Embryonic facial prominence (tissue), 1 donor: ENCODE data around the gene CHST10.

ENCODE experiments used
- DNase-seq: peaks from one replicate; pipeline ENCODE4 v3.0.0-alpha.2; 2016; ENCODE audit errors: extremely low spot score

The CHST10 gene

GRCh38 chr2:100416397-100416934 is 1.0 kb downstream of the CHST10 start:
- no peak for DNase-seq

- no peak for DNase-seq
Measured at GRCh38 chr2:100413571-100413970, 3.9 kb downstream of the CHST10 start.

- DNase-seq, result no peak
Measured at GRCh38 chr2:100412881-100413321, 4.6 kb downstream of the CHST10 start.

- no peak for DNase-seq
Measured at GRCh38 chr2:100412466-100412865, 5.0 kb downstream of the CHST10 start.

GRCh38 chr2:100411841-100412292 is 5.6 kb downstream of the CHST10 start:
- DNase-seq, result no peak

GRCh38 chr2:100409975-100410647 is 7.4 kb downstream of the CHST10 start:
- no peak for DNase-seq

- DNase-seq, result no peak
Measured at GRCh38 chr2:100409461-100409860, 8.0 kb downstream of the CHST10 start.

GRCh38 chr2:100408941-100409340 is 8.5 kb downstream of the CHST10 start:
- DNase-seq, result no peak

GRCh38 chr2:100408104-100408503 is 9.4 kb downstream of the CHST10 start:
- DNase-seq, result no peak

GRCh38 chr2:100407563-100407962 is 9.9 kb downstream of the CHST10 start:
- DNase-seq, result no peak

- DNase-seq, result no peak
Measured at GRCh38 chr2:100407073-100407472, 10.4 kb downstream of the CHST10 start.

- DNase-seq, result no peak
Measured at GRCh38 chr2:100406120-100406508, 11.4 kb downstream of the CHST10 start.

- DNase-seq, result no peak
Measured at GRCh38 chr2:100405403-100406119, 11.9 kb downstream of the CHST10 start.

GRCh38 chr2:100404411-100404810 is 13.1 kb downstream of the CHST10 start:
- DNase-seq, result no peak

GRCh38 chr2:100403722-100404121 is 13.7 kb downstream of the CHST10 start:
- no peak for DNase-seq

GRCh38 chr2:100401268-100401667 is 16.2 kb downstream of the CHST10 start:
- DNase-seq, result no peak

GRCh38 chr2:100399714-100400113 is 17.8 kb downstream of the CHST10 start:
- DNase-seq, result no peak

- no peak for DNase-seq
Measured at GRCh38 chr2:100397976-100398375, 19.5 kb downstream of the CHST10 start.

- no peak for DNase-seq
Measured at GRCh38 chr2:100397118-100397860, 20.2 kb downstream of the CHST10 start.

- no peak for DNase-seq
Measured at GRCh38 chr2:100396483-100396882, 21.0 kb downstream of the CHST10 start.

- DNase-seq, result no peak
Measured at GRCh38 chr2:100395532-100396350, 21.7 kb downstream of the CHST10 start.
